K562 (cell line): Measurements from ENCODE around the gene ATAD2B.

ENCODE experiments used
- CREM ChIP-seq: IDR thresholded peaks from 2 replicates; pipeline ENCODE4 v1.6.1; 2014; ENCODE audit warnings: antibody characterized with exemption, low read depth
- CTCF ChIP-seq, 3 experiments: IDR thresholded peaks in 2 of 3; conservative IDR thresholded peaks in 1 of 3; 2 replicates each; pipeline ENCODE4 v1.5.1; 2011 to 2012; ENCODE audit warnings: low read length in 3 of 3, mild to moderate bottlenecking in 3 of 3, control low read depth in 2 of 3, improper control_type of control experiment in 1 of 3, inconsistent platforms in 1 of 3, low read depth in 1 of 3, mixed read lengths in 1 of 3, moderate library complexity in 1 of 3; ENCODE audit not compliant: insufficient read depth in 2 of 3
- NR2C1 ChIP-seq, 2 experiments: fragments of 450-650 bp; IDR thresholded peaks; 2 replicates each; pipeline ENCODE4 v1.6.1; 2017; ENCODE audit warnings: mild to moderate bottlenecking in 2 of 2, antibody characterized with exemption in 1 of 2, inconsistent platforms in 1 of 2, missing compliant biosample characterization in 1 of 2, missing genetic modification characterization in 1 of 2
- STAT5B ChIP-seq: fragments of 250-450 bp; sonication (Bioruptor Pico); IDR thresholded peaks from 2 replicates; pipeline ENCODE4 v1.8.0; 2021; ENCODE audit warnings: mild to moderate bottlenecking, inconsistent platforms
- ZNF764 ChIP-seq: fragments of 250-450 bp; sonication (Bioruptor Pico); IDR thresholded peaks from 2 replicates; pipeline ENCODE4 v1.4.0; 2020; ENCODE audit warnings: low read depth, mild to moderate bottlenecking, moderate library complexity

GRCh38 chr2:23944527-23944926 lies 17.6 kb upstream of the ATAD2B start:
- TF ChIP-seq STAT5B (no peak), ZNF764 (no peak), CTCF (IDR thresholded peaks at IDR 0.05 in 2 of 3, conservative IDR thresholded peaks at IDR 0.05 in 1 of 3; ENCODE audit: insufficient read depth in 2 of 3, low read depth in 1 of 3, low read length in 3 of 3) (no peak), NR2C1 (IDR thresholded peaks at IDR 0.05) (no peak), NR2C1 (tag; IDR thresholded peaks at IDR 0.05) (no peak), CREM (no peak)
